D341Med (cell line): Measurements from ENCODE around the gene NFKBIL1.
"Not testable (repeated sequence)": the region's sequence is repeated elsewhere in the genome, so short reads cannot be mapped to it uniquely, and the experiment has no call there.

Source experiments
- DNase-seq: peaks from one replicate; pipeline ENCODE4 v3.0.0; 2012; ENCODE audit warnings: low spot score

NFKBIL1 gene

GRCh38 chr6:31534521-31535040 lies 12.8 kb upstream of the NFKBIL1 start:
- DNase-seq: no peak

DNA sequence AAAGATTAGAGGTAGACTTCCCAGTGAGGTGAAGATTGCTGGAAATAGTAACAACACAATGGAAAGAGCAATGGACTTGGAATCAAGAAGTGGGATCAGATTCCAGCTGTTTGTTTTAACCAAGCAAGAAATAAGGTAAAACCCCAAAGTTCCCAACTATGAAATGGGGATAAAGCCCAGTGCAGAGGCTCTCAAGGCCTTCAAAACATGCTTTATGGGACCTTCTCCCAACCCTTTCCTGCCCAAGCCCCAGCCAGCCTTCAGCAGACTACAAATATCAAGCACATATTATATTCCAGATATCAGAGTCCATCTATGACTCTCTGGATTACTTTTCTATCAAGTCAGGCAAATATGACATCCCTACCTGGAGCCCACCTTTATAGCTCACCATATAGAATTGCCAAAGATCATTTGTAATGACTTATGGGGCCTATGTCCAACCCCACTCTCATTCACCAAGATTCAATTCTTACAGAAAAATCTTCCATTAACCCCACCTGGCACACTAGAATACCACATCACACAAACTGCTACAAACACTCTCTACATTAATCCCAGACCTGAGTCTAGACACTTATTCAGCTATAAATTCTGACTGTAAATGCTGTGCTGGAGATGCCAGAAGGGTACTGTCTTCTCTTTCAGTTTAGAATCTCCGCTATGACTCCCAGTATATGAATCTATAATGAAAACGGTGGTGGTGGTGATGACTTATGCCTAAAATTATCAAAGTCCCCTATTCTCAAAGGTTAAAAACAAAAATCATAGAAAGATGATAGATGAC lies 11.7 kb upstream of the NFKBIL1 start:
- DNase-seq: no peak

DNA sequence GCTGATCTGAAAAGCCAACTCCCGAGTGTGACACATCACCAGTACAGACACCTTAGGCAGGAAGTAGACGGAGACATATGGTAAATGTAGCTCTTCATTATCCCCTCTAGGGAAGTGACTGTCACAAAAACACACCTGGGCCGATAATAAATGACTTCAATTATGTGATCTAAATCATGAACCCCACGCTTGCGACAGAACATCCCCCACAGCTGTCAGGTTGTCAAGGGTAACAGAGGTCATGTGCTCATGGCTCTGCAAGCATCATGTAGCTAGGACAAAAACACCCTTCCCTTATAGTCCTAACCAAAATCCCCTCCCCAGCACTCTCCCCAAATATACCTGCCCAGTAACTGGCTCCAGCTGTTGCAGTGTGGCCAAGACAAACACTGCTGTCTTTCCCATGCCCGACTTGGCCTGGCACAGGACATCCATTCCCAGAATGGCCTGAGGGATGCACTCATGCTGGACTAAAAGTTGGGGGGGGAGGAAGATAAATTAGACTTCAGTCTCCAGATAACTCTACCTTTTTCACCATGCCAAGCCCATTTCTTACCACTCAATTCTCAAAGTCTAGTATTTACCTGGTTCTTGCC lies 8.5 kb upstream of the NFKBIL1 start:
- no peak for DNase-seq

- DNase-seq: no peak
These were observed 6.8 kb upstream of the NFKBIL1 start for GRCh38 chr6:31540640-31541039.

DNA sequence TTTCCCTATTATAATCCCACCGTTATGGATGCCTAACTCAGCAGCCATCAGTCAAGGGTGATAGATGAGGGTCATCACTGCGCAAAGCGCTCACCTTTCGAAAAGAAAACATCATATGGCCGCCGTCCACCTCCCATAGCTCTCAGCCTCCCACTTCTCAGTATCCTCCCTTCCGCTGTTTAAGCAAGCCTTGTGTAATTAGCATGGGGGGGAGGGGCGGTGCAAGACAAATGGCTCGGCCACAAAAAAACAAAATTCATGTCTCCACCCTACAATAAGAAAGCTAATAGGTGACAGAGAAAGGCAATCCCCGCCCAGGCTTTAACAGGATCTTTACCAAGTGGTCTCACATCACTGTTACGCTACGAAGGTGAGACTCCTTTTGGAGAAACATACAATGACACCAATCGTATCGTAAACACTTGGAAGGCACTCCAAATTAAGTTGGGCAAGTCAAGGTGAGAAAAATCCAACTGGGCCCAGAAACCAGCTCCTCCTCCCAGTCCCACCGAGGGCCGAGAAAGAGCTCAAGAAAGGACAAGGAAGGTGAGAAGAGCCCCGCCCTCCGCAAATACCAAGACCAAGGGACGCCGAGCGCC lies 6.2 kb upstream of the NFKBIL1 start:
- DNase-seq: no peak

DNA sequence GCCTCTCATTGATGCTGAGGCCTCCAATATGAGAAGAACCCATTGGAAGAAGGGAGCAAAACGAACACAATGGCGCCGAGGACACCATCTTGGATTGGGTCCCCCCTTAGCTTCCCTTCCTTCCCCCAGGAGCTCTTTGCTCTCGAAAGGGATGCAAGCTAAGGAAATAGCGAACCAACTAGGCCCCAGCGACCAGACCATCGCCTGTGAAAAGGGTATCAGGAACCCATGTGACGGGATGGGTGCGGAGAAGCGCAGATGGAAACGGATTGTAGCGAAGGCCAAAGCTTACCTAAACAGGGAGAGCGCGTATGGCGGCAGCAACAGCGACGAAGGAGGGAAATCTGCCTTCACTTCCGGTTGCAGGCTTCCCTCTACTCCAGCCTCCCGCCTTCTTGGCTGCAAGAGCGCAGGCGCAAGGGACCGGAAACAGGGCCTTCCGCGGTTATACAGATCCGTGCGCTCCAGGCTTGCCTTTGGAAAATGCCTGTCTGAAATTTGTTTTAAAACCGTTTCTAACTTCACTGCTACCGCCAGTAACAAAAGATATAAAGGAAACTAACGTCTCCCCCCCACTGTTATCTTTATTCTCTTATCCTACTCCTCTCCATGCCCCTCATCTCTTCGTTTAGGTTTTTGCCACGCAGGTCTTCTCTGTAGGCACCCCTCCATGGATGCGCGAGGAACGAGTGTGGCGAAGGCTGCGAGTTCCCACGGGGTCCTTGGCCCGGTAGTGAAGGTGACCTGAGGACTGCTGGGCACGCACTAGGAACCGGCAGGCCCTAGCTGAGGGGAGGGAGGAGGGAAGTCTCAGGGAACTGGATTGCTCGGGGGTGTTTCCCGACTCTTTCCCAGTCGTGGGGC lies 5.5 kb upstream of the NFKBIL1 start, which contains the start of gene DDX39B:
Gene DDX39B (minus strand): TSS at position 346 of the 864 bp plus-strand sequence. CDS start 1,471 bp downstream, outside the sequence.
- peak; percentile 93 for DNase-seq

GRCh38 chr6:31543639-31544038 lies 3.8 kb upstream of the NFKBIL1 start:
- no peak for DNase-seq

- DNase-seq: no peak
These were observed 2.7 kb upstream of the NFKBIL1 start for GRCh38 chr6:31544676-31545075.

GRCh38 chr6:31545291-31545690 lies 2.1 kb upstream of the NFKBIL1 start:
- no peak for DNase-seq

DNA sequence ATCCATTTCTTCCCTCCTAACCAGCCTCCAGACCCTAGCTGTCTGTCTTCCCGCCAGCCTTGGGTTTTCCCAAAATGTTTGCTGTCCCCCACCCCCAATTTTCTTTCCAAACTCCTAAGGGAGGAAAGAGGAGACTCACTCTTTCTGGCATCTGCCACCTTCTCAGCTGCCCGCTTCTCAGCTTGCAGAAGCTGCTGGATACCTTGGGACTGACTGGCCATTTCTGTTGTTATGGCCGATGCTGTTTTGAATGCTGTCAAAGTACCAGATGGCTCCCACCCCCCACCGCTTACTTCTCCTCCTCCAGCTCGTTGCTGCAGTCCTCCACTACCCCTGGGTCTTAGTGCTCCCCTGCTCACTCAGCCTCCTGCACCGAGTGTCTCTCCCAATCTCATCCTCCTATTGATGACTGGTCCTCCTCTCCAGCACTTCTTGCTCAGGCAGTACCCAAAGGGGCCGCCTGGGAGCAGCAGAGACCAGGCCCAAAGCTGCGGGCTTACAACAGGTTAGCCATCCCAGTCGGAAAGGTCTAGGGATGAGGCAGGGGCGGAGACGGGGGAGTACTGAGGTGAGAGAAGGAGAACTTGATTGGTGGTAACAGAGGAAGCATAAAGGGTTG lies 960 bp upstream of the NFKBIL1 start, which contains the start of gene ATP6V1G2:
Gene ATP6V1G2 (minus strand): TSS at position 270 of the 619 bp plus-strand sequence. CDS start 49 bp downstream, at position 221.
- peak; percentile 83 for DNase-seq

DNA sequence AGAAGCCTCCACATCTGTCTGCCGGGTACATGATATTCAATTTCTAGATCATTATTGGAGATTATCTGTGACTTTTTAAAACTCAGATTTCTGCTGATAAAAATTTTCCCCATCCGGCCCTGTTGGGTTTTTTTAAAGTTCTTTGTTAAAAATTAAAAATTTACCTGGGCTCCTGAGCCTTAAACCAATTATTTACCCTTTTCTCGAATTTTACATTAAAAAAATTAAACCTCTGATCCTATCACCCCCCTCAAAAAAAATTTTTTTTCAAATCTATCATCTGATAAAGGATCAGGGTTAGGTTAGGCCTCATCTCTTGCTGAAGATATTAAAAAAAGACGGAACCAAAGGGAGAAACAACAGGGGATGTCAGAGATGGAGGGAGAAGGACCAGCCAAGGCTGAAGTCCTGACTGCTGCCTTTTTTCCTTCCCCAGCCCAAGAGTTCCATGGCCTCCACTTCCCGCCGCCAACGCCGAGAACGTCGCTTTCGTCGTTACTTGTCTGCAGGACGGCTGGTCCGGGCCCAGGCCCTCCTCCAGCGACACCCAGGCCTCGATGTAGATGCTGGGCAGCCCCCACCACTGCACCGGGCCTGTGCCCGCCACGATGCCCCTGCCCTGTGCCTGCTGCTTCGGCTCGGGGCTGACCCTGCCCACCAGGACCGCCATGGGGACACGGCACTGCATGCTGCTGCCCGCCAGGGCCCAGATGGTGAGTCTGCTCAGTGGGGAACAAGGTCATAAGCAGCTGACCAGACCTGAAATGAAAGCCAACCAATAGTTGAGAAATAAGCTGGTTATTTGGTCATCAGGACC lies 527 bp downstream of the NFKBIL1 start:
- DNase-seq: no peak

GRCh38 chr6:31548544-31548873 lies 1.1 kb downstream of the NFKBIL1 start:
- DNase-seq: no peak

- DNase-seq: not testable (repeated sequence)
These were observed 4.0 kb downstream of the NFKBIL1 start for GRCh38 chr6:31551371-31551770.

DNA sequence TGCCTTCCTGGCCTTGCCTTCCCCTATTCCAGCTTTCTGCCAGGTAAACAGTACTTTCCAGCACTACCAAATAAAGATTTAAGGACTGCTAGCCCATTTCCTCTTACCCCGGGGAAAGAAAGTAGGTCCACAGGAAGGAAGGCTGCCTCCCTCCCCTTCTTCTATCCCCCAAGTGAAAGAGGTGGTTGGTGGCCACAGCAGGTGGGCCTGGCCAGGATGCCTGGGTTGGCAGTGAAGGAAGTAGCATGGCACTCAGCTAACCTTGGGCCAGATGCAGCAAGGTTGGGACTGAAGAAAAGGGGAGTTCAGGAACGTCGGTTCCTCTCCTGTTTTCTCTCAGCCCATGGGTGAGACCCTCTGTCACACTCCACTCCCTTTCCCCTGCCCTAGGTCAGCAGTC lies 8.9 kb downstream of the NFKBIL1 start:
- DNase-seq: no peak

GRCh38 chr6:31557443-31558317 lies 10.3 kb downstream of the NFKBIL1 start:
- no peak for DNase-seq

DNA sequence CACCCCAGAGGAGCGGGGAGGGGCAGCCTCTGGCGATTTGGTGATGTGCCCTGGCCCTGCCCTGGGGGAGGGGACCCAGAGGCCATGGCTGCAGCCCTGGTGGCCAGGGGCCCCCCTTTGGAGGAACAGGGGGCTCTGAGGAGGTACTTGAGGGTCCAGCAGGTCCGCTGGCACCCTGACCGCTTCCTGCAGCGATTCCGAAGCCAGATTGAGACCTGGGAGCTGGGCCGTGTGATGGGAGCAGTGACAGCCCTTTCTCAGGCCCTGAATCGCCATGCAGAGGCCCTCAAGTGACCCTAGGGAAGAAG lies 10.9 kb downstream of the NFKBIL1 start:
- no peak for DNase-seq

GRCh38 chr6:31558631-31559500 lies 11.5 kb downstream of the NFKBIL1 start:
- no peak for DNase-seq

DNA sequence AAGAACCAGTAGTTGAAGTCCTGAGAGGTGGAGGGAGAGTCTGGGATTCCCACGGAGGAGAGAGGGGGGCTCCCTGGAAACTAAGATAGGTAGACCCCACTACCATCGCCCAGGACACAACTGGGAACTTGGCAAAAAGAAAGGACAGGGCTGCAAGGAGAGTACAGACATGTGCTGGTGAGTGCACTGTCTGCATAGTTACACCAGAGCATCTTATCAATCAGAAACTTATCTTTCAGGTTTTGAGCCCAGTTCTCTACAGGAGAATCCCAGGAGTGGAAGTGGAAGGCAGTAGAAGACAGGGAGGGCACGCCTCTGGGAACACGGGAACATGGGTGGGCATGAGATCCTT lies 12.2 kb downstream of the NFKBIL1 start:
- no peak for DNase-seq
